HL-60 (cell line): ENCODE results near the gene RPA1.

Experiments used
- DNase-seq, 2 experiments: peaks; one replicate each; pipeline ENCODE4 v3.0.0-alpha.2; 2010 to 2020; ENCODE audit warnings: low read depth in 1 of 2, low spot score in 1 of 2
- H3K27ac ChIP-seq: fragments of 250-450 bp; sonication (Bioruptor Pico); replicated peaks from 2 replicates; pipeline ENCODE4 v1.5.1; 2020; ENCODE audit warnings: mild to moderate bottlenecking, moderate library complexity
- H3K27me3 ChIP-seq: fragments of 250-450 bp; sonication (Bioruptor Pico); 2 replicates; pipeline ENCODE4 v1.5.1; 2021; ENCODE audit warnings: mild to moderate bottlenecking, moderate library complexity; ENCODE audit not compliant: insufficient read depth, poor library complexity, severe bottlenecking
- H3K4me3 ChIP-seq: replicated peaks from 2 replicates; pipeline ENCODE4 v1.5.1; 2011; ENCODE audit warnings: mild to moderate bottlenecking, control low read depth, low read length; ENCODE audit not compliant: insufficient read depth
- GABPA ChIP-seq: IDR thresholded peaks from 2 replicates; pipeline ENCODE4 v1.6.1; 2012; ENCODE audit warnings: low read depth
- POLR2AphosphoS5 ChIP-seq: IDR thresholded peaks from 2 replicates; pipeline ENCODE4 v1.6.1; 2012; ENCODE audit warnings: low read depth
- SPI1 ChIP-seq: IDR thresholded peaks from 2 replicates; pipeline ENCODE4 v1.6.1; 2012; ENCODE audit warnings: low read depth, mild to moderate bottlenecking, borderline replicate concordance
- TF ChIP-seq, protein P1 (sequence below): IDR thresholded peaks from 2 replicates; pipeline ENCODE4 v1.6.1; 2012; ENCODE audit warnings: low read depth; ENCODE audit not compliant: insufficient replicate concordance
- TF ChIP-seq, protein P2 (sequence below): IDR thresholded peaks from one replicate; pipeline ENCODE4 v1.5.1; 2011; ENCODE audit warnings: low read length, control low read depth, inconsistent platforms; ENCODE audit not compliant: insufficient read depth

RPA1 gene

DNA sequence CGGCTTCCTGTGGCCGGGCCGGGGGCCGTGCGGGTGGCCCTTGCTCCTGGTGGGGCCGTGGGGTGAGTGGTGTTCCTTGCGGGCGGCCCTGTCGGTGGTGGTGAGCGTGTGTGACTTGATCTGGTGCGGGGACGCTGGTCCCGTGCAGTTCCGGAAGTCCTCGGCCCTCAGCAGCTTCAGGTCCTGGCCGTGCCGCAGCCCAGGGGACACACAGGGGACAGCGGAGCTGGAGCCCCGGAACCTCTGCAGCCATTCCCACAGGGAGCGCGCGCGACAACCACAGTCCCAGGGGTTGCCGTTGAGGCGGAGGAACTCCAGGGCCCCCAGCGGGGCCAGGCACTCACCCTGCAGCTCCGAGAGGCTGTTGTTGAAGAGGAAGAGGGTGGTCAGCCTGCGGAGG is 107.0 kb downstream of the RPA1 start:
- Histone ChIP-seq H3K27ac (no peak overlapping the region), H3K4me3 (no peak overlapping the region), H3K27me3 (no peaks in the 10 kb centered on the region)
- DNase-seq, result no peak
- no peak for TF ChIP-seq POLR2AphosphoS5
- TF ChIP-seq, protein P1, sequence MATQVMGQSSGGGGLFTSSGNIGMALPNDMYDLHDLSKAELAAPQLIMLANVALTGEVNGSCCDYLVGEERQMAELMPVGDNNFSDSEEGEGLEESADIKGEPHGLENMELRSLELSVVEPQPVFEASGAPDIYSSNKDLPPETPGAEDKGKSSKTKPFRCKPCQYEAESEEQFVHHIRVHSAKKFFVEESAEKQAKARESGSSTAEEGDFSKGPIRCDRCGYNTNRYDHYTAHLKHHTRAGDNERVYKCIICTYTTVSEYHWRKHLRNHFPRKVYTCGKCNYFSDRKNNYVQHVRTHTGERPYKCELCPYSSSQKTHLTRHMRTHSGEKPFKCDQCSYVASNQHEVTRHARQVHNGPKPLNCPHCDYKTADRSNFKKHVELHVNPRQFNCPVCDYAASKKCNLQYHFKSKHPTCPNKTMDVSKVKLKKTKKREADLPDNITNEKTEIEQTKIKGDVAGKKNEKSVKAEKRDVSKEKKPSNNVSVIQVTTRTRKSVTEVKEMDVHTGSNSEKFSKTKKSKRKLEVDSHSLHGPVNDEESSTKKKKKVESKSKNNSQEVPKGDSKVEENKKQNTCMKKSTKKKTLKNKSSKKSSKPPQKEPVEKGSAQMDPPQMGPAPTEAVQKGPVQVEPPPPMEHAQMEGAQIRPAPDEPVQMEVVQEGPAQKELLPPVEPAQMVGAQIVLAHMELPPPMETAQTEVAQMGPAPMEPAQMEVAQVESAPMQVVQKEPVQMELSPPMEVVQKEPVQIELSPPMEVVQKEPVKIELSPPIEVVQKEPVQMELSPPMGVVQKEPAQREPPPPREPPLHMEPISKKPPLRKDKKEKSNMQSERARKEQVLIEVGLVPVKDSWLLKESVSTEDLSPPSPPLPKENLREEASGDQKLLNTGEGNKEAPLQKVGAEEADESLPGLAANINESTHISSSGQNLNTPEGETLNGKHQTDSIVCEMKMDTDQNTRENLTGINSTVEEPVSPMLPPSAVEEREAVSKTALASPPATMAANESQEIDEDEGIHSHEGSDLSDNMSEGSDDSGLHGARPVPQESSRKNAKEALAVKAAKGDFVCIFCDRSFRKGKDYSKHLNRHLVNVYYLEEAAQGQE, result no peak
- TF ChIP-seq, protein P2, sequence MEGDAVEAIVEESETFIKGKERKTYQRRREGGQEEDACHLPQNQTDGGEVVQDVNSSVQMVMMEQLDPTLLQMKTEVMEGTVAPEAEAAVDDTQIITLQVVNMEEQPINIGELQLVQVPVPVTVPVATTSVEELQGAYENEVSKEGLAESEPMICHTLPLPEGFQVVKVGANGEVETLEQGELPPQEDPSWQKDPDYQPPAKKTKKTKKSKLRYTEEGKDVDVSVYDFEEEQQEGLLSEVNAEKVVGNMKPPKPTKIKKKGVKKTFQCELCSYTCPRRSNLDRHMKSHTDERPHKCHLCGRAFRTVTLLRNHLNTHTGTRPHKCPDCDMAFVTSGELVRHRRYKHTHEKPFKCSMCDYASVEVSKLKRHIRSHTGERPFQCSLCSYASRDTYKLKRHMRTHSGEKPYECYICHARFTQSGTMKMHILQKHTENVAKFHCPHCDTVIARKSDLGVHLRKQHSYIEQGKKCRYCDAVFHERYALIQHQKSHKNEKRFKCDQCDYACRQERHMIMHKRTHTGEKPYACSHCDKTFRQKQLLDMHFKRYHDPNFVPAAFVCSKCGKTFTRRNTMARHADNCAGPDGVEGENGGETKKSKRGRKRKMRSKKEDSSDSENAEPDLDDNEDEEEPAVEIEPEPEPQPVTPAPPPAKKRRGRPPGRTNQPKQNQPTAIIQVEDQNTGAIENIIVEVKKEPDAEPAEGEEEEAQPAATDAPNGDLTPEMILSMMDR, result no peak
- no peak for TF ChIP-seq GABPA
- no peak for TF ChIP-seq SPI1

DNA sequence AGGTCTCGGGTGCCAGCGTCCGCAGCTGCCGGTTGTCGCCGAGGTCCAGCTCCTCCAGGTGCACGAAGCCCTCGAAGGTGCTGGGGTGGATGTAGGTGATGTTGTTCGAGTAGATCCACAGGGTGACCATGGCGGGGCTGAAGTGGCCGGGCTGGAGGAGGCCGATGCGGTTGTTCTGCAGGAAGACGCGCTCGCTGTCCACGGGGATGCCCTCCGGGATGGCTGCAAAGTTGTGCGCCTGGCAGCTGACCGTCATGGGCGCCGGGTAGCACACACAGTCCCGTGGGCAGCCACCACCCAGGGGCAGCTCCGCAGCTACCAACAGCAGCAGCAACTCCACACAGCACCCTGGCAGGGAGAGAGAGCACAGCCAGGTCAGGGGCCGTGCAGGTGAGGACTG is 107.7 kb downstream of the RPA1 start:
- DNase-seq, result no peak
- no peaks in the 10 kb centered on the region for H3K27me3 ChIP-seq
- TF ChIP-seq SPI1 (no peak), GABPA (no peak), POLR2AphosphoS5 (no peak)
- TF ChIP-seq, protein P2, result no peak
- TF ChIP-seq, protein P1, result no peak
- no peak overlapping the region for H3K27ac ChIP-seq
- no peak overlapping the region for H3K4me3 ChIP-seq

GRCh38 chr17:1939981-1940809 is 110.4 kb downstream of the RPA1 start:
- Histone ChIP-seq H3K27ac (no peak overlapping the region), H3K4me3 (no peak overlapping the region), H3K27me3 (no peaks in the 10 kb centered on the region)
- TF ChIP-seq POLR2AphosphoS5, result no peak
- TF ChIP-seq, protein P2, result no peak
- no peak for TF ChIP-seq SPI1
- no peak for DNase-seq

- Histone ChIP-seq H3K27me3 (no peaks in the 10 kb centered on the region), H3K4me3 (no peak overlapping the region), H3K27ac (no peak overlapping the region)
- TF ChIP-seq, protein P1, result no peak
- TF ChIP-seq GABPA (no peak), POLR2AphosphoS5 (no peak), SPI1 (no peak)
- TF ChIP-seq, protein P2, result no peak
- no peak for DNase-seq
These were observed 111.0 kb downstream of the RPA1 start for GRCh38 chr17:1940810-1941185.
